ENCODE data around the gene F7. TPM values are rescaled to one million over a fixed set of nuclear protein-coding genes. Genes with fewer than 3 reads are reported as not detected.
"Not testable (repeated sequence)": the region's sequence is repeated elsewhere in the genome, so short reads cannot be mapped to it uniquely, and the experiment has no call there.

F7 gene
- polyA plus RNA-seq, result 10 to 100 TPM in 1 of 4 donors, under 1 TPM in 1, not detected in 2; 0.24 to 45.3 TPM
- long read RNA-seq, donor 1, result 0 reads
- long read RNA-seq, donor 2, partial matches to known transcripts, result 0 of 2 reads
- long read RNA-seq, donor 2, other reads (novel, unspliced or antisense), result 0 of 2 reads
- long read RNA-seq, donor 3, partial matches to known transcripts, result 0 of 1 reads
- long read RNA-seq, donor 3, other reads (novel, unspliced or antisense), result 0 of 1 reads
- long read RNA-seq, donor 4, result 0 reads
- long read RNA-seq, donor 5, result 0 reads
- long read RNA-seq, donor 6, partial matches to known transcripts, result 12 of 16 reads
- long read RNA-seq, donor 6, other reads (novel, unspliced or antisense), result 0 of 16 reads
- long read RNA-seq, donor 7, result 0 reads
- long read RNA-seq, donor 8, result 0 reads
- long read RNA-seq, donor 9, result 0 reads
- long read RNA-seq, donor 10, result 0 reads

DNA sequence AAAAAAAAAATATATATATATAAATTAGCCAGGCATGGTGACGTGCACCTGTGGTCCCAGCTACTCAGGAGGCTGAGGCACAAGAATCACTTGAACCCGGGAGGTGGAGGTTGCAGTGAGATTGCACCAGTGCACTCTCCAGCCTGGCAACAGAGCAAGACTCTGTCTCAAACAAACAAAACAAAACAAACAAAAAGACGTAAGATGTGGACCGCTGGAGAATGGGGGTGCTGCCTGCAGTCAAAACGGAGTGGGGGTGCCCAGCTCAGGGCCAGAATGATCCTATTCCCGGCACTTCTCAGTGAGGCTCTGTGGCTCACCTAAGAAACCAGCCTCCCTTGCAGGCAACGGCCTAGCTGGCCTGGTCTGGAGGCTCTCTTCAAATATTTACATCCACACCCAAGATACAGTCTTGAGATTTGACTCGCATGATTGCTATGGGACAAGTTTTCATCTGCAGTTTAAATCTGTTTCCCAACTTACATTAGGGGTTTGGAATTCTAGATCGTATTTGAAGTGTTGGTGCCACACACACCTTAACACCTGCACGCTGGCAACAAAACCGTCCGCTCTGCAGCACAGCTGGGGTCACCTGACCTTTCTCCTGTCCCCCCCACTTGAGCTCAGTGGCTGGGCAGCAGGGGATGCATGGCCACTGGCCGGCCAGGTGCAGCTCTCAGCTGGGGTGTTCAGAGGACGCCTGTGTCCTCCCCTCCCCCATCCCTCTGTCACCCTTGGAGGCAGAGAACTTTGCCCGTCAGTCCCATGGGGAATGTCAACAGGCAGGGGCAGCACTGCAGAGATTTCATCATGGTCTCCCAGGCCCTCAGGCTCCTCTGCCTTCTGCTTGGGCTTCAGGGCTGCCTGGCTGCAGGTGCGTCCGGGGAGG is at the start of gene F7:
TSS of gene F7 (plus strand) at position 760 of the 889 bp plus-strand sequence. CDS start at position 811, 51 bp downstream.
- H3K4me1 ChIP-seq (ENCODE audit: control insufficient read depth in 3 of 3, insufficient read depth in 2 of 3, low read depth in 1 of 3, low read length in 2 of 3), result peaks cover 0 to 12% (median 1%) of the 10 kb centered on the region in 3 donors
- FAIRE-seq (no peak), DNase-seq (peak; percentile 65 to 93)
- peak within 1 kb of the TSS in 1 of 3 donors; percentile 75 for H3K27ac ChIP-seq (ENCODE audit: low read depth in 1 of 3, low read length in 2 of 3)
- peaks cover 0 to 13% (median 0%) of the 10 kb centered on the region in 3 donors for H3K27me3 ChIP-seq (ENCODE audit: control insufficient read depth in 3 of 3, insufficient read depth in 3 of 3, low read length in 3 of 3)
- 20 to 47% (median 34%) methylated on average over 17 of the region's 17 CpGs for WGBS, 3 donors
- no peaks in the 10 kb centered on the region for H3K36me3 ChIP-seq (ENCODE audit: control insufficient read depth in 3 of 3, insufficient read depth in 2 of 3, low read depth in 1 of 3, low read length in 3 of 3)
- peak within 1 kb of the TSS in 1 of 3 donors; percentile 39 for H3K4me3 ChIP-seq (ENCODE audit: low read depth in 1 of 3, low read length in 3 of 3)
- peaks cover 0 to 11% of the 10 kb centered on the region in 2 donors for H3K9me3 ChIP-seq (ENCODE audit: control insufficient read depth in 2 of 2, insufficient read depth in 1 of 2, low read depth in 1 of 2, low read length in 1 of 2)

DNA sequence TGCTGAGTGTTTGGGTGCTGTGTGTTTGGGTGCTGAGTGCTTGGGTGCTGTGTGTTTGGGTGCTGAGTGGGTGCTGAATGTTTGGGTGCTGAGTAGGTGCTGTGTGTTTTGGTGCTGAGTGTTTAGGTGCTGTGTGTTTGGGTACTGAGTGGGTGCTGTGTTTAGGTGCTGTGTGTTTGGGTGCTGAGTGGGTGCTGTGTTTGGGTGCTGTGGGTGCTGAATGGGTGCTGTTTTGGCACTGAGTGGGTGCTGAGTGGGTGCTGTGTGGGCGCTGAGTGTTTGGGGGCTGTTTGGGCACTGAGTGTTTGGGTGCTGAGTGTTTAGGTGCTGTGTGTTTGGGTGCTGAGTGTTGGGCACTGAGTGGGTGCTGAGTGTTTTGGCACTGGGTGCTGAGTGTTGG is 48.5 kb upstream of the F7 start:
- peaks cover 0 to 39% (median 0%) of the 10 kb centered on the region in 3 donors for H3K36me3 ChIP-seq (ENCODE audit: control insufficient read depth in 3 of 3, insufficient read depth in 2 of 3, low read depth in 1 of 3, low read length in 3 of 3)
- FAIRE-seq, result no peak

DNA sequence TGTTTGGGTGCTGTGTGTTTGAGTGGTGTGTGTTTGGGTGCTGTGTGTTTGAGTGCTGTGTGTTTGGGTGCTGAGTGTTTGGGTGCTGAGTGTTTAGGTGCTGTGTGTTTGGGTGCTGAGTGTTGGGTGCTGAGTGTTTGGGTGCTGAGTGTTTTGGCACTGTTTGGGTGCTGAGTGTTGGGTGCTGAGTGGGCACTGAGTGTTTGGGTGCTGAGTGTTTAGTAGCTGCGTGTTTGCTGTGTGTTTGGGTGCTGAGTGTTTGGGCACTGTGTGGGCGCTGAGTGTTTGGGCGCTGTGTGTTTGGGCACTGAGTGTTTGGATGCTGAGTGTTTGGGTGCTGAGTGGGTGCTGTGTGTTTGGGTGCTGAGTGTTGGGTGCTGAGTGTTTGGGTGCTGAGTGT is 48.0 kb upstream of the F7 start:
- H3K4me3 ChIP-seq (ENCODE audit: low read depth in 1 of 3, low read length in 3 of 3); H3K4me1 ChIP-seq (ENCODE audit: control insufficient read depth in 3 of 3, insufficient read depth in 2 of 3, low read depth in 1 of 3, low read length in 2 of 3); FAIRE-seq; H3K27ac ChIP-seq (ENCODE audit: low read depth in 1 of 3, low read length in 2 of 3); DNase-seq; H3K27me3 ChIP-seq (ENCODE audit: control insufficient read depth in 3 of 3, insufficient read depth in 3 of 3, low read length in 3 of 3): not testable (repeated sequence)
- peaks cover 0 to 34% (median 0%) of the 10 kb centered on the region in 3 donors for H3K36me3 ChIP-seq (ENCODE audit: control insufficient read depth in 3 of 3, insufficient read depth in 2 of 3, low read depth in 1 of 3, low read length in 3 of 3)
- 95 to 98% (median 96%) methylated on average over 3 of the region's 3 CpGs for WGBS, 3 donors
- H3K9me3 ChIP-seq (ENCODE audit: control insufficient read depth in 2 of 2, insufficient read depth in 1 of 2, low read depth in 1 of 2, low read length in 1 of 2), result peaks cover 0 to 11% of the 10 kb centered on the region in 2 donors

More for the DNA sequence above, 48.5 kb upstream of the F7 start:
- no peaks in the 10 kb centered on the region for H3K4me1 ChIP-seq (ENCODE audit: control insufficient read depth in 3 of 3, insufficient read depth in 2 of 3, low read depth in 1 of 3, low read length in 2 of 3)
- DNase-seq, result no peak
- no peak overlapping the region for H3K27ac ChIP-seq (ENCODE audit: low read depth in 1 of 3, low read length in 2 of 3)
- peaks cover 0 to 11% of the 10 kb centered on the region in 2 donors for H3K9me3 ChIP-seq (ENCODE audit: control insufficient read depth in 2 of 2, insufficient read depth in 1 of 2, low read depth in 1 of 2, low read length in 1 of 2)
- no peak overlapping the region for H3K4me3 ChIP-seq (ENCODE audit: low read depth in 1 of 3, low read length in 3 of 3)
- H3K27me3 ChIP-seq (ENCODE audit: control insufficient read depth in 3 of 3, insufficient read depth in 3 of 3, low read length in 3 of 3), result no peaks in the 10 kb centered on the region
- 89 to 100% (median 95%) methylated on average over 1 of the region's 1 CpG for WGBS, 3 donors

DNA sequence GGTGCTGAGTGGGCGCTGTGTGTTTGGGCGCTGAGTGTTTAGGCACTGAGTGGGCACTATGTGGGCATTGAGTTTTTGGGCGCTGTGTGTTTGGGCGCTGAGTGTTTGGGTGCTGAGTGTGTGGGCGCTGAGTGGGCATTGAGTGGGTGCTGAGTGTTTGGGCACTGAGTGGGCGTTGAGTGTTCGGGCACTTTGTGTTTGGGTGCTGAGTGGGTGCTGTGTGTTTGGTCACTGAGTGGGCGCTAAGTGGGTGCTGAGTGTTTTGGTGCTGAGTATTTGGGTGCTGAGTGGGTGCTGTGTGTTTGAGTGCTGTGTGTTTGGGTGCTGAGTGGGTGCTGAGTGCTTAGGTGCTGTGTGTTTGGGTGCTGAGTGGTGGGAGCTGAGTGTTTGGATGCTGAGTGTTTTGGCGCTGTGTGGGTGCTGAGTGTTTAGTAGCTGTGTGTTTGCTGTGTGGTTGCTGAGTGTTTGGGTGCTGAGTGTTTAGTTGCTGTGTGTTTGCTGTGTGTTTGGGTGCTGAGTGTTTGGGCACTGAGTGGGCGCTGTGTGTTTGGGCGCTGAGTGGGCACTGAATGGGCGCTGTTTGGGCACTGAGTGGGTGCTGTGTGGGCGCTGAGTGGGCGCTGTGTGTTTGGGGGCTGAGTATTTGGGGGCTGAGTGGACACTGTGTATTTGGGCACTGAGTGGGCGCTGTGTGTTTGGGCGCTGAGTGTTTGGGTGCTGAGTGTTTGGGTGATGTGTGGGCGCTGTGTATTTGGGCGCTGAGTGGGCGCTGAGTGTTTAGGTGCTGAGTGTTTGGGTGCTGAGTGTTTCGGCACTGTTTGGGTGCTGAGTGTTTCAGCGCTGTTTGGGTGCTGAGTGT is 47.2 kb upstream of the F7 start:
- no peak overlapping the region for H3K4me3 ChIP-seq (ENCODE audit: low read depth in 1 of 3, low read length in 3 of 3)
- H3K9me3 ChIP-seq (ENCODE audit: control insufficient read depth in 2 of 2, insufficient read depth in 1 of 2, low read depth in 1 of 2, low read length in 1 of 2), result peaks cover 0 to 11% of the 10 kb centered on the region in 2 donors
- DNase-seq (no peak), FAIRE-seq (no peak)
- no peaks in the 10 kb centered on the region for H3K4me1 ChIP-seq (ENCODE audit: control insufficient read depth in 3 of 3, insufficient read depth in 2 of 3, low read depth in 1 of 3, low read length in 2 of 3)
- 90 to 92% (median 92%) methylated on average over 21 of the region's 21 CpGs for WGBS, 3 donors
- H3K27ac ChIP-seq (ENCODE audit: low read depth in 1 of 3, low read length in 2 of 3), result no peak overlapping the region
- no peaks in the 10 kb centered on the region for H3K27me3 ChIP-seq (ENCODE audit: control insufficient read depth in 3 of 3, insufficient read depth in 3 of 3, low read length in 3 of 3)
- peaks cover 0 to 35% (median 0%) of the 10 kb centered on the region in 3 donors for H3K36me3 ChIP-seq (ENCODE audit: control insufficient read depth in 3 of 3, insufficient read depth in 2 of 3, low read depth in 1 of 3, low read length in 3 of 3)

DNA sequence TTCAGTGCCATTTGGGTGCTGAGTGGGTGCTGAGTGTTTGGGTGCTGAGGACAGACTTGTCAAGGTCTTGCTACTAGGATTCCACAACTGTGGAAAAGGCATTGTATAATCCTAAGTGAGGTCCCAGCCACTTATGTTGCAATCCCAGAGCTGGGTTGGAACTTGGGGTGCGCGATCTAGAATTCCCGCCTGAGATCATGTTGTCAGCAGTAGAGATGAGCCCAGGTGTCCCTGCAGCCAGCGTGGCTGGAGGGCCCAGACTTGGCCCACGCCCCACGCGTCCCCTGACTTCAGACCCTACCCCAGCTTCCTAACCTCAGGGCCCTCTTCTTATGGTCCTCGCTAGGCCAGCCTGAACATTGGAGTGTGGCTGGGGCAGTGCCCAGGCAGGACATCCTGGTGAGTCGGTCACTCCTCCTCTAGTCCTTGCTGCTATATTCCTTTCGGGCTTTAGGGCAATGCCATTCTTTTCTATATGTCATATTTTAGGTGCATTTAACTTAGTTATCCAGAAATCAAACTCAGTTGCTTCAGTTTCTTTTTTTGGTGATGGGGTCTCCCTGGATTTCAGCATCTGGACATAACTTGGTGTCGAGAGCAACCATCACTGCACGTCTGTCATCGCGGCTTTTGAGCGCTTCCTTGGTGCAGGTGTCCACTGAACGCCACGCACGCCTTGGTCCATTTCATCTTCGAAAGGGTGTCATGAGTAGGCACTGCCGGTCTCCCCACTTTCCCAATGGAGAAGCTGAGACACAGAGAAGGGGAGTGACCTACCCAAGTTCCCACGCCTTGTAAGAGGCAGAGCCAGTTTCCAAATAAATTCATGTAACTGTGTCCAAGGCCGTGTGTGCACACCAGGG is 46.4 kb upstream of the F7 start:
- H3K27me3 ChIP-seq (ENCODE audit: control insufficient read depth in 3 of 3, insufficient read depth in 3 of 3, low read length in 3 of 3), result no peaks in the 10 kb centered on the region
- no peak overlapping the region for H3K4me3 ChIP-seq (ENCODE audit: low read depth in 1 of 3, low read length in 3 of 3)
- DNase-seq, result no peak
- WGBS, 3 donors, result 94 to 95% (median 95%) methylated on average over 22 of the region's 22 CpGs
- H3K36me3 ChIP-seq (ENCODE audit: control insufficient read depth in 3 of 3, insufficient read depth in 2 of 3, low read depth in 1 of 3, low read length in 3 of 3), result peaks cover 0 to 30% (median 0%) of the 10 kb centered on the region in 3 donors
- FAIRE-seq, result no peak
- peaks cover 0 to 11% of the 10 kb centered on the region in 2 donors for H3K9me3 ChIP-seq (ENCODE audit: control insufficient read depth in 2 of 2, insufficient read depth in 1 of 2, low read depth in 1 of 2, low read length in 1 of 2)
- H3K27ac ChIP-seq (ENCODE audit: low read depth in 1 of 3, low read length in 2 of 3), result no peak overlapping the region
- H3K4me1 ChIP-seq (ENCODE audit: control insufficient read depth in 3 of 3, insufficient read depth in 2 of 3, low read depth in 1 of 3, low read length in 2 of 3), result no peaks in the 10 kb centered on the region

DNA sequence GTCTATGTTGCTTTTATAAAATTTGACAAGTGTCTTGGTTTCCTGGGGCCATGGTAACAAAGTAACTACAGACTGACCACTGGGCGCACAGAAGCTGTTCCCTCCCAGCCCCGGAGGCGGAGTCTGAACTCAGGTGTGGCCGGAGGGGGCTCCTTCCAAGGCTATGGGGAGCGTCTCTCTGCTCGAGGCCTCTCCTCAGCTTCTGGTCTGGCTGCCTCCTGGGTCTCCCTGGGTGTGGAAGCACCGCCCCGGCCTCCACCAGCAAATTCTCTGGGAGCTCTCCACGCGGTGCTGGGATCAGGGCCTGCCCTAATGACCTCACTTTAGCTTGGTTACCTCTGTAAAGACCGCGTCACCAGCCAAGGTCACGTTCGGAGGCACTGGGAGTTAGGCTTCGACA is 45.7 kb upstream of the F7 start:
- H3K27ac ChIP-seq (ENCODE audit: low read depth in 1 of 3, low read length in 2 of 3), result no peak overlapping the region
- DNase-seq (no peak), FAIRE-seq (no peak)
- peaks cover 0 to 11% of the 10 kb centered on the region in 2 donors for H3K9me3 ChIP-seq (ENCODE audit: control insufficient read depth in 2 of 2, insufficient read depth in 1 of 2, low read depth in 1 of 2, low read length in 1 of 2)
- H3K27me3 ChIP-seq (ENCODE audit: control insufficient read depth in 3 of 3, insufficient read depth in 3 of 3, low read length in 3 of 3), result no peaks in the 10 kb centered on the region
- peaks cover 0 to 36% (median 0%) of the 10 kb centered on the region in 3 donors for H3K36me3 ChIP-seq (ENCODE audit: control insufficient read depth in 3 of 3, insufficient read depth in 2 of 3, low read depth in 1 of 3, low read length in 3 of 3)
- 81 to 83% (median 83%) methylated on average over 15 of the region's 15 CpGs for WGBS, 3 donors
- no peak overlapping the region for H3K4me3 ChIP-seq (ENCODE audit: low read depth in 1 of 3, low read length in 3 of 3)
- no peaks in the 10 kb centered on the region for H3K4me1 ChIP-seq (ENCODE audit: control insufficient read depth in 3 of 3, insufficient read depth in 2 of 3, low read depth in 1 of 3, low read length in 2 of 3)

DNA sequence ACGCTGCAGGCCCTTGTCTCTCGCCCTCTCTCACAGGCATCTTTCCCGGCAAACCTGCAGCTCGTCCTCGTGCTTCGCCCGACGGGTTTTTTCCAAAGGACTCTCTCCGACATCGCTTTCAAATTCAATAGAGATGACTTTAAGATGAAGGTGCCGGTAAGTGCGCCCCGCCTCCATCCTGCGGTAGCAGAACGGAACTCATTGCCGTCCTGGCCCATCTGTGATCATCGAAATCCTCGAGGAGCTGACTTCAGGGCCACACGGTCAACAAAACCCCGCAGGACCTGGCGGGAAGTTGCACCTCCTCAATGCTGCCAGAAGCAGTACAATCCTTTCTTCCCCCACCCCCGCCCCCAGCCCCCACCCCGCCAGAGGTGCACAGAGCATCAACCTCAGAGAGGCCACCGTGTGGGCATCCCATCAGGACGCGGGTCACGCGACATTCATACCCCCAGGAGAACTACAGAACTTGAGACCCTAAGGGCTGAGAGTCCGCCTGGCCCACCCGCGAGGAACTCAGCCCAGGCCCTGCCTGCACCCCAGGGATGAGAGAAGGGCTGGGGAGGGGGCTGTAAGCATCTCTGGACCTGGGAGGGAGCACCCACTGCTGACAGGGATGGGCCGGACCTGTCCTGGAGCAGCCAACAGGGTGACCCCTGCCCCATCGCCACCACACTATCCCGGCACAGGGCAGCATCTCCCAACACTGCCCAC is 44.9 kb upstream of the F7 start:
- peaks cover 0 to 11% of the 10 kb centered on the region in 2 donors for H3K9me3 ChIP-seq (ENCODE audit: control insufficient read depth in 2 of 2, insufficient read depth in 1 of 2, low read depth in 1 of 2, low read length in 1 of 2)

More for the DNA sequence above, 44.9 kb upstream of the F7 start:
- Histone ChIP-seq H3K27me3 (ENCODE audit: control insufficient read depth in 3 of 3, insufficient read depth in 3 of 3, low read length in 3 of 3) (no peaks in the 10 kb centered on the region), H3K36me3 (ENCODE audit: control insufficient read depth in 3 of 3, insufficient read depth in 2 of 3, low read depth in 1 of 3, low read length in 3 of 3) (peaks cover 0 to 45% (median 0%) of the 10 kb centered on the region in 3 donors), H3K4me3 (ENCODE audit: low read depth in 1 of 3, low read length in 3 of 3) (no peak overlapping the region), H3K27ac (ENCODE audit: low read depth in 1 of 3, low read length in 2 of 3) (no peak overlapping the region), H3K4me1 (ENCODE audit: control insufficient read depth in 3 of 3, insufficient read depth in 2 of 3, low read depth in 1 of 3, low read length in 2 of 3) (no peaks in the 10 kb centered on the region)
- 90 to 94% (median 92%) methylated on average over 33 to 34 of the region's 34 CpGs for WGBS, 3 donors
- FAIRE-seq, result no peak
- no peak for DNase-seq
